Activated naive CD4-positive, alpha-beta T cell (primary cell): ENCODE results near the gene KLHDC3.
A peak's percentile ranks its signal among the peaks of the same experiment; 100 is the strongest.

Experiments
- DNase-seq, 4 experiments: peaks; one replicate each; lab custom pipeline; 2025; lab: John Stamatoyannopoulos, UW

KLHDC3 gene

GRCh38 chr6:43013843-43014433 is at the start of gene KLHDC3, which contains the start of gene MEA1:
Gene KLHDC3, plus strand, starts transcription at chr6:43014249. Its CDS starts 2,944 bp downstream, at chr6:43017193.
Gene MEA1, minus strand, starts transcription at chr6:43013946. Its CDS starts 133 bp downstream, at chr6:43013813.
- DNase-seq, result peak; percentile 92 to 96 (median 92)

- DNase-seq, result no peak
Observed at GRCh38 chr6:42966571-42966970, 47.5 kb upstream of the KLHDC3 start.

- no peak for DNase-seq
Observed at GRCh38 chr6:42967228-42967627, 46.8 kb upstream of the KLHDC3 start.

- DNase-seq, result no peak
Observed at GRCh38 chr6:42968126-42968701, 45.8 kb upstream of the KLHDC3 start.

- DNase-seq, result no peak
Observed at GRCh38 chr6:42968783-42969182, 45.3 kb upstream of the KLHDC3 start.

GRCh38 chr6:42969431-42969830 is 44.6 kb upstream of the KLHDC3 start:
- DNase-seq, result no peak

GRCh38 chr6:42969934-42970333 is 44.1 kb upstream of the KLHDC3 start:
- no peak for DNase-seq

- no peak for DNase-seq
Observed at GRCh38 chr6:42970871-42971612, 43.0 kb upstream of the KLHDC3 start.

- no peak for DNase-seq
Observed at GRCh38 chr6:42971746-42972327, 42.2 kb upstream of the KLHDC3 start.

GRCh38 chr6:42973926-42974325 is 40.1 kb upstream of the KLHDC3 start:
- no peak for DNase-seq

- DNase-seq, result no peak
Observed at GRCh38 chr6:42974919-42975505, 39.0 kb upstream of the KLHDC3 start.

- DNase-seq, result no peak
Observed at GRCh38 chr6:42978487-42978838, 35.6 kb upstream of the KLHDC3 start.

GRCh38 chr6:42978839-42979522 is 35.1 kb upstream of the KLHDC3 start, which contains the start of gene PEX6:
Gene PEX6, minus strand, starts transcription at chr6:42979181. Its CDS starts 31 bp downstream, at chr6:42979150.
- peak; percentile 55 to 92 (median 80) for DNase-seq

- DNase-seq, result no peak
Observed at GRCh38 chr6:42979523-42980177, 34.4 kb upstream of the KLHDC3 start.

- DNase-seq, result no peak
Observed at GRCh38 chr6:42981836-42982235, 32.2 kb upstream of the KLHDC3 start.

- DNase-seq, result peak; percentile 85 to 93 (median 90)
Observed at GRCh38 chr6:42984001-42984923, 29.8 kb upstream of the KLHDC3 start, which contains the start of gene PPP2R5D. Gene PPP2R5D, plus strand, starts transcription at chr6:42984570. Its CDS starts 108 bp downstream, at chr6:42984678.

GRCh38 chr6:42984924-42985475 is 29.0 kb upstream of the KLHDC3 start:
- DNase-seq, result no peak

GRCh38 chr6:42987533-42988451 is 26.3 kb upstream of the KLHDC3 start:
- no peak for DNase-seq
